HG03565 (cell line): ENCODE results near the gene IVD.

Experiments
- ATAC-seq: cut with Tn5 transposase; IDR thresholded peaks from one replicate; pipeline ENCODE4 v1.9.1; 2021; ENCODE audit warnings: mild to moderate bottlenecking, moderate library complexity; ENCODE audit not compliant: unreplicated experiment

The IVD gene

DNA sequence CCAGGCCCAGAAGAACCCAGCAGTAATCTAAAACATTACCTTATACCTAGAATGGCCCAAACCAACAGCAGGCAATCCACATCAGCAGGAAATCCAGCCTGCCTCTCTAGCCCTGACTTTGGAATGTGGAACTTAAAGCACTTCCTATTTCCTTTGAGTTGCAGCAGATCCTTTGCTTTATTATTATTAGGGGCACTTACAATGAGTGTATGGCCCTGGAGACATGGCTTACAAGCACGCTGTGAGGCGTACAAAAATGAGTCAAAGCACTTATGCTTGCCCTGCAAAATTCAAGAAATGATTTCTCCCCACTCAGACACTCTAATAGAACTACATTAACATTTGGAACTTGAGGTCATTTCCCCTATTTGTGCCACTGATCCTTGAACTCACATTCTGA, 32.6 kb upstream of the IVD start:
- no peak for ATAC-seq

DNA sequence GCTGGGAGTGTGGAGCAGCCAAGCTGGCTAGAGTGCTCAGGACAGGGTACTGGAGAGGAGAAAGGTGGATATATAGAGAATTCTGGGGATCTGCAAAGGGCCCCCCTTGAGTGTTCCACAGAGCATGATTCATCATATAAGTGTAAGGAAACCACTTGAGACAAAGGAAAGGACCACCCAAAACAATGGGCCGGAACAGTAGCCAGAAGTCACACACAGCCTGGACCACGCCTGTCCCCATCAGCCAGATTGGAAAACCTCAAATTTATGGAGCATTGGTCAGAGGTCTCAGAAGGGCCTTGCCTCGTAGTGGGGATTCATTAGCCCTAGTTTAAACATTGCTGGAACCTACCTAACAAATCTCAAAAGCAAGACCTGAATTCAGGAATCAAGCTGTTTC, 28.0 kb upstream of the IVD start:
- ATAC-seq: no peak

DNA sequence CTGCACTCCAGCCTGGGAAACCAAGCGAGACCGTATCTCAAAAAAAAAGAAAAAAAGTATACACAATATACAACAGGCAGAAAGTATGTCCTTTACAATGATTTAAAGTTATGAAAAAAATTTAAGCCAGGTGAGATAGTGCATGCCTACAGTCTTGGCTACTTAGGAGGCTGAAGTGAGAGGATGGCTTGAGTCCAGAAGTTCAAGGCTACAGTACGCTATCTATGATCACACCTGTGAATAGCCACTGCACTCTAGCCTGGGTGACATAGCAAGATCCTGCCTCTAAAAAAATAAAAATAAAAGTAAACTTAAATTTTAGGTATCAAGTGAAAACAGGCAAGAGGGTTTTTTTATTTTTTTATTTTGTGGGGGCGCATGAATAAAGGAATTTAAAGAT, 26.2 kb upstream of the IVD start:
- no peak for ATAC-seq

DNA sequence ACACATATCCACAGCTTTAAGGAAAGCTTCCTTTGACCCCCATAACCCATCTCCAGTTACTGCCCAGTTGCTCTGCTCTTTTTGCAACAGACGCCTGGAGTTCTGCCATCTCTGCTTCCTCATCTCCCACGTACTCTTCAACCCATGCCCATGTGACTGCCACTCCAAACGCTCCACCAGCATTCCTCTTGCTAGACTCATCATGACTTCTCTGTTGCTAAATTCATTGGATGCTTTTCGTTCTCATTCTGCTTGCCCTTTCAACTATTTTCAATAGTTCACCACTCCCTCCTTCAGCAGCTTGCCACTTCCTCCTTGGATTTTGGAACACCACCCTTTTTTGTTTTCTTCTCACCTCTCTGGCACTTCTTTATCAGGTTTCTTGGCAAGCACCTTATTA, 25.7 kb upstream of the IVD start:
- no peak for ATAC-seq

DNA sequence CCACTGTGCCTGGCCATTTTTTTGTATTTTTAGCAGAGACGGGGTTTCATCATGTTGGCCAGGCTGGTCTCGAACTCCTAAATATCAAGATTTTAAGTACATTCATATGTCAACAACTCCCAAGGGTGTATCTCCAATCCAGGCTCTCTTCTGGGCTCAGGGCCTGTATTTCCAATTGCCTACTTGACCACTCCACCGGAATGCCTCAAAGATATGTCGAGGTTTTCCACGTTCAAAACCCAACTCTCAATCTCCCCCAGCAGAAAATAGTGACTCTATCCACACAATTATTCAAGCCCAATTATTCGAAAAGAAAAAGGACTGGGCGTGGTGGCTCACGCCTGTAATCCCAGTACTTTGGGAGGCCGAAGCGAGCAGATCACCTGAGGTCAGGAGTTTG, 25.0 kb upstream of the IVD start:
- ATAC-seq: no peak

DNA sequence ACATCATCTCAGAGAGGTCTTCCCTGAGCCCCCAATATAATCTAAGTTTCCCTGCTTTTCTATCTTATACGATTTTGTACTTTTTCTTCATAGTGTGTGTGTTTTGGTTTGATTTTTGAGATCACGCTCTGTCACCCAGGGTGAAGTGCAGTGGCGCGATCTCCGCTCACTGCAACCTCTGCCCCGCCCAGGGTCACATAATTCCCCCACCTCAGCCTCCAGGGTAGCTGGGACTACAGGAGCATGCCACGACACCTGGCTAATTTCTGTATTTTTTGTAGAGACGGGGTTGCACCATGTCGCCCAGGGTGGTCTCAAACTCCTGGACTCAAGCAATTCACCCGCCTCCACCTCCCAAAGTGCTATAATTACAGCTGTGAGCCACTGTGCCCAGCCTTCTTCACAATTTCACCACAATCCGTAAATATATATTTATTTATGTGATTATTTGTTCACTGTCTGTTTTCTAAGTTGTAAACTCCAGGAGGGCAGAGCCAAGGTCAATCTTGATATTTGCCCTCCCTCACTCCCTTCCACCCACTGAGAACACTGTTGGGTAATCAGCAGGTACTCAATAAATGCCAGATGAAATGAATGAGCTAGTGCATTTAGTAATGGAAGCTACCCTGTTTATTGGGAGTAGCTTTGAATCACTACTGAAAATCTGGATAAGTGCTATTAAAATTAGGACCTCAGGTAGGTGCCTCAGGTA, 23.6 kb upstream of the IVD start:
- no peak for ATAC-seq

DNA sequence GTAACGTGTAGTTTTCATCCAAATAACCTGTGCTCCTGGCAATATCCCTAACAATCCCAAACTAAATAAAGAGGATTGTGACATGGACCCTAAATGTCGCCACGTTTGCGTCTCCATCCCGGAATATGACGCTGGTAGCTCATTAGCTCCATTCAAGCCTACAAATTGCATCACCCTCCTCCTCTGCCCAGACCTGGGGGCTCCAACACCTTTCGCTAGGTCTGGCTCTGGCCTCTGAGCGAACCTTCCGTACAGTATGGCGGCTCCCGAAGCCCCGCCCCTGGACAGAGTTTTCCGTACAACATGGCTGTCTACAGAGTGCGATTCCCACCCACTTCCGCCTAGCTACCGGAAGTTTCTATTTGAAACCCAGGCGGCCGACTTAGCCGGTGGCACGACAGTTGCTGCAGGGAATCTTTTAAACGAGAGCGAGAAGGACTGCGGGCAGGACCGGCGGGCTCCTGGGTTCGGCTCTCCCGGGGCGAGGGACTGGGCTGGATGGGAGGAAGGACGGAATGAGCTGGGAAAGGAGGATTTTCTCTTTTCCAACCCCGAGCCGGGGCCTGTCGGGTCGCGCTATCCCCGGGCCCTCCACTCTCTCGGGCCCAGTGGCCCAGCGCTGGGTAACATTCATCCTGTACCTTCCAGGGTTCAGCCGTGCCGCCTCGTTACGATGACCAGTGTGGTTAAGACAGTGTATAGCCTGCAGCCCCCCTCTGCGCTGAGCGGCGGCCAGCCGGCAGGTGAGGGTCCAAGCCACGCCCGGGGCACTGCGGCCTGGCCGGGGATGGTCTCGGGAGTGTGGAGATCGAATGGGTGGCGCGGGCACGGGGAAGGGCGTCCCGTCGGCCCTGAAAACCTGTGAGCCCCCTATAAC, 22.8 kb upstream of the IVD start, which contains the start of gene KNSTRN:
Gene KNSTRN, plus strand, starts transcription at position 142 of the 877 bp plus-strand sequence. Its CDS starts 115 bp downstream, at position 257.
- peak; percentile 94 for ATAC-seq

DNA sequence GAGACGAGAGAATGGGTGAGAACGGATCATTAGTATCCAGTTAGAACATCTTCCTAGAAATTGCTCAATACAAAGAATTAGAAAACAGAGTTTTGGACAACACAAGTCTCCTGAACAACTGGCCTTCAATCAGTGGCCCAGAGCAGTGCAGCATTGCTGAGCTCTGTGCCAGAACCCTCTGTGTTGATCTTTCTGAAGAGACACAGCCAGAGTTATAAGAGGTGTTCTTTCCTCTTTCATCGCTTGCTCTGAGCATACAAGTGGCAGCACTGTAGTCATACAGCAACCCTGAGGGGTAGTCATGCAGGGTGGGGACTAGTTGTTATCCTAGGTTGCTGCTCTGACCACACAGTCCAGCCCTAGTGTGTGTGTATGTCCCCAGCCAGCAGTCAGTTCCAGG, 19.1 kb upstream of the IVD start:
- no peak for ATAC-seq

DNA sequence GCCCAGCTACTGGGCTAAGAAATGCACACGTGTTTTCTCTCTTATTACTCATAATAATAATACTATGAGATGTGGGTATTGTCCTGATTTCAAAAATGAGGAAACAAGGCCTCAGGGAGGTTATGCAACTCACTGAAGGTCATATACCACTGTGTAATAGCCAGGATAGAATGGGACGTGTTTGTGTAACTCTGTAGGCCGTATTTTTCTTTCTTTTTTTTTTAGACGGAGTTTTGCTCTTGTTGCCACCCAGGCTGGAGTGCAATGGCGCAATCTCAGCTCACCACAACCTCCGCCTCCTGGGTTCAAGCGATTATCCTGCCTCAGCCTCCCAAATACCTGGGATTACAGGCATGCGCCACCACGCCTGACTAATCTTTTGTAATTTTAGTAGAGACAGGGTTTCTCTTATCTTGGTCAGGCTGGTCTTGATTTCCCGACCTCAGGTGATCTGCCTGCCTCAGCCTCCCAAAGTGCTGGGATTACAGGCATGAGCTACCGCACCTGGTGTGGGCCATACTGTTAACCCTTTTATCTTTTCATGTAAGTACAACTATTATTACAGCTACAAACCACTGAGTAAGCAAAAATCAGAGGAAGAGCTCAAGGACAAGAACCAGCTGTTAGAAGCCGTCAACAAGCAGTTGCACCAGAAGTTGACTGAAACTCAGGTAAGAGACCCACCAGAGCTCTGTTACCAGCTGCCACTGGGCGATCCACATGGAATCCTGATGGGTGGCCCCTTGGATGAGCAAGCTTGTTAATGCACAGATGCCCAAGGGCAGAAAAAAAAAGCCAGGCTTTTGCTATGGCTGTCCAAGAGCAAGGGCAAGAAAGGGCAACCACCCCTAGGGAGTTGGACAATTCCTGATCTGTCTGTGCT, 16.4 kb upstream of the IVD start:
- no peak for ATAC-seq

DNA sequence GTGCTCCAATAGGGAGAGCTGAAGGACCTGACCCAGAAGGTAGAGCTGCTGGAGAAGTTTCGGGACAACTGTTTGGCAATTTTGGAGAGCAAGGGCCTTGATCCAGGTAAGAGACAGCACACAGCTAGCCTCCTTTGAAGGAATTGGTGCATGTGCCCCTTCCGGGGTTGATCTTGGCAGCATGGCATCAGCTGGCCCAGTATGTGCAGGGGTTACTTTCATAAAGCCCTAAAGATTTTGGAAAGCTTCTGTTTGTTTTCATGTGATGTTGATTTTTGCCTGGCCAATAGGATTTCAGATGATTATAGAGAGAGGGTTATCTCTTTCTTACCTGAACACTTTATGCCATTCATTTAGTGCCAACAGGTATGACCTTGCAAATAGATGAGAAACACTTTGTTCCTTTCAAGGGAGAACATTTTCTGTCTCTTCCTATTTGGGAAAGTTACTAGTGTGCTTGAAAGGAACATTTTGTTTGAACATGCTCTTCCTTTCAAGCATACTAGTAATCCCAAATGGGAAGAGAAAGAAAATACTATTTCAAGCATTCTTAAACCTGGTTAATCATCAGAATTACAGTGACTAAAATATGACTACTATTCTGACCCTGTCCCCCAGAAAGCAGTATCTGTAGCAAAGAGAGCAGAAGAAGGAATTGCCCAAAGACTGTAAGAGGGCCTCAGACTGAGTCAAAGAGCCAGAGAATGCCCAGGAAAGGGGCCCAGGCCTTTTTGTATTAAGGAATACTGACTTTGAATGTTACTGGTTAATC, 15.6 kb upstream of the IVD start:
- ATAC-seq: no peak

DNA sequence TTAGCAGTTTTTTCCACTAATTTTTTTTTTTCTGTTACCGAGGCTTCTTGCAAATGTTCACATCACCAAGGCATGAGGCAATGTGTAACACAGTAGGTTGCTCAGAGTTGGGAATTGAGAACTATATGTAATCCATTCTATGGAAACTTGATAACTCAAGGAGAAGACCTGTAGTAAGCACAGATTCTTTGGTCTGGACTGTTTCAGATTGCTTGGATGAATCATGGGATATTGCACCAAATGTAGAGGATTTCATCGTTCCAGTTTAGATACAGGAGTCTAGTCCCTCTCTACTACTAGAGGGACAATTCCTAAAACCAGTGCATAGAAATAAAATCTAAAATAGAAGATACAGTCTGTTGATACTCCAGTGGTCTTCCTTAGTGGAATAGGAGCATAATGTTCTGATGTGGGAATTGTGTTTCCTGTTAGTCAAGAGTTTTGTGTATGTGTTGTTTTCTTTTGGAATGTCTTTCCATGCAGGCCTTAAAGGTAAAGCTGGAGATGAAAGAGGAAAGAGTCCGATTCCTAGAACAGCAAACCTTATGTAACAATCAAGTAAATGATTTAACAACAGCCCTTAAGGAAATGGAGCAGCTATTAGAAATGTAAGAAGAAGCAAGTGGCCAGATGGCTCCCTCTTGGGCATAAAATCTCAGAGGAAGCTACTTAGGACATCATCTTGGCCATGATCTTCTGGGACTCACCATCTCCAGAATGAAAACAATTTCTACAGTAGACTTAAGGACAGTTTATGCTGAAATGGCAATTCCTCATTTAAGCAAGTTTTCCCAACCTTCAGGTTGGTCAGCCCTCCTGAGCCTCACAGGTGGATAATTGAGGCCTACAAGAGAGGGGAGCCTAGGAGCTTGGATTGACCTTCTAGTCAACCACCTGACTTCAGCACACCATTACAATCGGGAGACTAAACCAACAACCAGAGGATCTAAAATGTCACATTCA, 12.3 kb upstream of the IVD start:
- ATAC-seq: no peak

DNA sequence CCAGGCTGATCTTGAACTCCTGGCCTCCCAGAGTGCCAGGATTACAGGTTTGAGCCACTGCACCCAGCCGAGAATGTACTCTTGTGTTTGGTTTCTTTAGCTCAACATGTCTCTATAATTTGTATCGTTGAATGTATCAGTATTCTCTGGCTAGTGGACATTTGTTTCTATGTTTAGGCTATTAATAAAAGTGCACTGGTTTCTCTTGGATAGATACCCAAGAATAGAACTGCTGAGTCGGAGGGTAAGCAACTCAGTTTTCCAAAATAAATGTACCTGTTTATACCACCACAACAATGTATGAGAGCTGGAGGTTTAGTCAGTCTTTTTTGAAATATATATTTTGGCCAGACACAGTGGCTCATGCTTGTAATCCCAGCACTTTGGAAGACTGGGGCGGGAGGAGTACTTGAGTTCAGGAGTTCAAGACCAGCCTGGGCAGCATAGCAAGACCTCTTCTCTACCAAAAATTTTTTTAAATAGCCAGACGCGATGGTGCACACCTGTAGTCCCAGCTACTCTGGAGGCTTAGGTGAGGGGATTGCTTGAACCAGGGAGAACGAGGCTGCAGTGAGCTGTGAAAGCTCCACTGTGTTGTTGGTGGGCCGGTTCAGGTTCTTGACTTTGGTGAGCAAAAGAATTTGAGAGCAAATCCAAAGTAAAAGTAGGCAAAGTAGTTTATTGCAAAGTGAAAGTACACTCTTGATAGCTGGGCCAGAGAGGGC, 7.7 kb upstream of the IVD start:
- ATAC-seq: no peak

DNA sequence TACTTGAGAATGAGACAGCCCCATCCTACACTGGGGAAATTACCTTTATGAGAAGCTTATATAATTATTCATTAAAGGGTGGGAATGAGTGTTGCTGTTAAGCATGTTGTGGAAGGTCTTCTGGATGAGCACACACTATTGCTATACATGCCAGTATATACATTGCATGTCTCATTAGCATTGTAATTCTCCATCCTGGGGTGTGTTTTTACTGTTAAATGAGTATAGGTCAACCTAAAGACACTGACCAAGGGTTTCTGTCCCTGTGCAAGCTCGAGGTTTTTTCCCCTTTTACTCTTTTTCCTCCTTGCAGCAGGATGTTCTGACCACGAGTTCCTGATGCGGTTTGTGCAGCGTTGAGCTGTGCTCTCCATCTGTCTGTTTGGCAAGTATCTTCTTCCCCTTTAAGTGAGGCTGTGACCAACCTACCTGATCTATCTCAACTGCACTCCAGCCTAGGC, 7.2 kb upstream of the IVD start:
- peak; percentile 62 for ATAC-seq

DNA sequence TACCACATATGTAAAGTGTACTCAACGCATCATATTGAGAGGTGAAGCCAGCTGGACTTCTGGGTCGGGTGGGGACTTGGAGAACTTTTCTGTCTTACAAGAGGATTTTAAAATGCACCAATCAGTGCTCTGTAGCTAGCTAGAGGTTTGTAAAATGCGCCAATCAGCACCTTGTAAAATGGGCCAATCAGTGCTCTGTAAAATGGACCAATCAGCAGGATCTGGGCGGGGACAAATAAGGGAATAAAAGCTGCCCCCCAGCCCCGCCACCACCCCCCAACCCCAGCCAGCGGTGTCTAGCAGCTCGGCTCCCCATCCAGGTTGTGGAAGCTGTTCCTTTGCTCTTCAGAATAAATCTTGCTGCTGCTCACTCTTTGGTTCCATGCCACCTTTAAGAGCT, 6.2 kb upstream of the IVD start:
- no peak for ATAC-seq

DNA sequence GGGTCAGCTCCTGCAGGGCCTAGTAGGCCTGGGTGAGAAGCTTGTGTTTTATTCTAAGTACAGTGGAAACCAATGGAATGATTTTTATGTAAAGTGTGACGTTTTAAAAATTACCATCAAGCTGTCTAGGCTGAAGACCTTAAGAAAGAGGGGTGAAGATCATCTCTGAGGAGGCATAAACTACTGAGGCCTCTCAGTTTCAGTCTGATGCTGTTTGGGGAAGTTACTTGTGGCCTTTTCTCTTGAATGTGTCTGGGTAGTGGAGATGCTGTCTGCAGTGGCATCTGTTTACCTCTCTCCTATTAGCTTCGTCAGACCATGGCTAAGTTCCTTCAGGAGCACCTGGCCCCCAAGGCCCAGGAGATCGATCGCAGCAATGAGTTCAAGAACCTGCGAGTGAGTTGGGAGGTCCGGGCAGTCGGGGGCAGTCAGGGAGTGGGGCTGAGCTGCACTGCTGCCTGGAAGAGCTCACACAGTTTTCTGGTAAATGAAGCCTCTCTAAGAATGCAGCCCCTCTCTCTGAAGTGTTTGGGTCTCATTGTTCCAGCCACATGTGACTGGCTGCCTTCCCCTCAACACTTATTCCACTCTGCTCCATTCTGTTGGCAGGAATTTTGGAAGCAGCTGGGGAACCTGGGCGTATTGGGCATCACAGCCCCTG, 1.9 kb downstream of the IVD start:
- peak; percentile 45 for ATAC-seq

DNA sequence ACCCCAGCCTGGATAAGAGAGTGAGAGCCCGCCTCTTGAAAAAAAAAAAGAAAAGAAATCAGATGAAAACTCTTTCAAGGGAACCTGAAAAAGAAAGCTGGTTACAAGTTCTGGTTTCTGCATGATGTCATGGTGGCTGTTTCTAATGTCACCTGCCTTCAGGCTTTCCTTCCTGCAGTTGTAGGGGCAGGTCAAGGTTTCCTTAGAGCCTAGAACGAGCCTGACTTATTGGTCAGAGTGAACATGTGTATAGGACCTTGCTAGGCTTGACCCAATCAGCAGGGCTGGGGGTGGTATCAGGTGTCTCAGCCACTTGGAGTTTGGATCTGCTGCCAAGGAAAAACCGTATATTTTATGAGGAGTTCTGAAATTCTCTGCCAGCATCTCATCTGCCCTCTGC, 3.8 kb downstream of the IVD start:
- no peak for ATAC-seq

DNA sequence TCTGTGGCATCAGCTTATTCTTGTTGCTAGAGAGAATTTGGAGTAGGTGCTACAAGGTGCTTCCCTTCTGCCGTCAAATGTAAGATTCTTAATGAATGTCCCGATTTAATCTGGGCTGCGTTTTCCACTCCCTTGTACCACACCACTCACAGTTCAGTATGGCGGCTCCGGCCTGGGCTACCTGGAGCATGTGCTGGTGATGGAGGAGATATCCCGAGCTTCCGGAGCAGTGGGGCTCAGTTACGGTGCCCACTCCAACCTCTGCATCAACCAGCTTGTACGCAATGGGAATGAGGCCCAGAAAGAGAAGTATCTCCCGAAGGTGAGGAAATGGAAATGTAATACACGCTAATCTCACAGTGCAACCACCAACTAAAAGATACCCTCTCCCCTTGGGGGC, 4.9 kb downstream of the IVD start:
- ATAC-seq: no peak

DNA sequence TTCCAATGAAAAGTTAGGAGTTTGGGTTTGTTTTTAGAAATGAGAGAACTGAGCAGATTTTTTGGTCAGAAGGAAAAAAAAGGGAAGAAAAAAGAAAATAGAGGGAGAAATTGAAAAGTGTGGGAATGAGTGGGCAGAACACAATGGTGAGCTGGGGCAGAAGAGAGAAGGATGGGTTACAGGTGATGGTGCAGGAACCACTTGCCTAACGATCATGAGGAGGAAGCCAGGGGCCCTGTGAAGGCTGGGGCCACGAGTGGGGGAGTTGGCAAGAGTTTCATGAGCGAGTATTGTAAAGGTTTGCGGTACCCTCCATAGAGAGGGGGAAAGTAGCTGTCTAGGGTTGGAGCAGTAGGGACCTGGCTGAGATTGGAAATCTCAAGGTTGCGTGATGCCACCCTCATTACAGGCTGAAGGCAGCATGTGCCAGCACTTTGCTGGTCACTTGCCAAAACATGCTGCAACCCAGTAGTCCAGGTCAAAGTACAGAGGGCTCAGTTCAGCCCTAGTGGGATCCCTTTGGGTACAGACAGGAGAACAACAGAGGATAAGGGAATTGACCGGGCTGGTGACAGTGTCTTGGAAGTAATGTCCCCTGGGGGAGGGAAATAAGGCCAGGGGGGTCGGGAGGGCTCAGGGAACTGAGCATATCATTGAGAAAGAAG, 6.6 kb downstream of the IVD start:
- no peak for ATAC-seq
